CMK (cell line): ENCODE results near the gene CTU2.

ENCODE experiments used
- DNase-seq: peaks from one replicate; pipeline ENCODE4 v3.0.0-alpha.2; 2010; ENCODE audit warnings: low read depth

The CTU2 gene

GRCh38 chr16:88730632-88731607, 24.6 kb downstream of the CTU2 start:
- DNase-seq = no peak

GRCh38 chr16:88731699-88732098, 25.4 kb downstream of the CTU2 start:
- DNase-seq = no peak

- no peak for DNase-seq
Measured at GRCh38 chr16:88732172-88732960, 26.1 kb downstream of the CTU2 start.

- no peak for DNase-seq
Measured at GRCh38 chr16:88732961-88733294, 26.6 kb downstream of the CTU2 start.

GRCh38 chr16:88733630-88734360, 27.5 kb downstream of the CTU2 start:
- no peak for DNase-seq

GRCh38 chr16:88734361-88734728, 28.0 kb downstream of the CTU2 start:
- DNase-seq = no peak

GRCh38 chr16:88735121-88735520, 28.8 kb downstream of the CTU2 start:
- DNase-seq = no peak

GRCh38 chr16:88735616-88736015, 29.3 kb downstream of the CTU2 start:
- no peak for DNase-seq

- no peak for DNase-seq
Measured at GRCh38 chr16:88736088-88736487, 29.8 kb downstream of the CTU2 start.

- no peak for DNase-seq
Measured at GRCh38 chr16:88736496-88736895, 30.2 kb downstream of the CTU2 start.

- peak; percentile 78 for DNase-seq
Measured at GRCh38 chr16:88737298-88738150, 31.2 kb downstream of the CTU2 start.

GRCh38 chr16:88738151-88739084, 32.1 kb downstream of the CTU2 start:
- DNase-seq = no peak

GRCh38 chr16:88739139-88739976, 33.1 kb downstream of the CTU2 start:
- no peak for DNase-seq

GRCh38 chr16:88739977-88740726, 33.8 kb downstream of the CTU2 start:
- no peak for DNase-seq

GRCh38 chr16:88740727-88741055, 34.4 kb downstream of the CTU2 start:
- DNase-seq = no peak

- no peak for DNase-seq
Measured at GRCh38 chr16:88741368-88741767, 35.1 kb downstream of the CTU2 start.

GRCh38 chr16:88742896-88743605, 36.7 kb downstream of the CTU2 start:
- no peak for DNase-seq
